Measurements from ENCODE around the gene TRIM2. TPM values are rescaled to one million over a fixed set of nuclear protein-coding genes. Genes with fewer than 3 reads are reported as not detected.

TRIM2 gene
- polyA plus RNA-seq, 1 donor: 105 TPM

DNA sequence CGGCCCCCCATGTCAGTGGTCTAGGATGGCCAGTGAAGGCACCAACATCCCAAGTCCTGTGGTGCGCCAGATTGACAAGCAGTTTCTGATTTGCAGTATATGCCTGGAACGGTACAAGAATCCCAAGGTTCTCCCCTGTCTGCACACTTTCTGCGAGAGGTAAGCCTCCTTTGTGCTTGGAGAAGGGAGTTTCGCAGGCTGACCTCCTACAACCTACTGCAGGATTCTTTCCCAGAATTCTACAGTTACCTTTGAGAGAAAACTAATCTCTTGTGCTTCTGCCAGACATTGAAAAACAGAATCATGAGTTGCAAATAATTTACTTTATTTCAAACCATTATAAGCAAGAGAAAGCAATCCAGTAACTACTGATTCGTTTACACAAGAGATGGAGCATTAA lies 66.1 kb downstream of the TRIM2 start:
- H3K4me1 ChIP-seq (ENCODE audit: control insufficient read depth, insufficient read depth, low read length): peaks cover 22% of the 10 kb centered on the region
- peaks cover 12% of the 10 kb centered on the region for H3K36me3 ChIP-seq (ENCODE audit: control insufficient read depth, insufficient read depth, low read length)
- H3K27ac ChIP-seq (ENCODE audit: low read length): no peak overlapping the region
- H3K27me3 ChIP-seq (ENCODE audit: control insufficient read depth, insufficient read depth, low read length): no peaks in the 10 kb centered on the region
- no peak overlapping the region for H3K4me3 ChIP-seq (ENCODE audit: low read length)
- 100% methylated on average over 3 of the region's 6 CpGs for WGBS (ENCODE audit: insufficient coverage, low lambda C conversion rate)
- DNase-seq: no peak
- no peaks in the 10 kb centered on the region for H3K9me3 ChIP-seq (ENCODE audit: control insufficient read depth, low read depth, low read length)

DNA sequence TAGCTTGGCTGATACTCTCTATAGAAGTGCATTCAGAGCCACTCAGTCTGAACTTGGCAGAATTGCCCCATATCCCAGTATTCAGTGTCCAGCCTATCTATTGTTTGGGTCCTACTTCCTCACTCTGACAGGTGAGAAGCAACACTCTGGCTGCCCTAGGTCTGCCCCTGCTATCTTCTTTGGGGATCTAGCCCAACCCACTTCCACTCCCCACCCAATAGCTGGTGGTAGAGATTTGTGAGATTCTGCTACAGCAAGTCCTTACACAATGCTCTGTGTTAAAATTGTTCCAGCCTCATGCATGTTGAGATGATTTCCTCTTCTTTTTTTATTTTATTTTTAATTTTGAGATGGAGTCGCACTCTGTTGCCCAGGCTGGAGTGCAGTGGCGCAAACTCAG lies 67.6 kb downstream of the TRIM2 start:
- Histone ChIP-seq H3K9me3 (ENCODE audit: control insufficient read depth, low read depth, low read length) (no peaks in the 10 kb centered on the region), H3K4me3 (ENCODE audit: low read length) (no peak overlapping the region), H3K27ac (ENCODE audit: low read length) (no peak overlapping the region), H3K27me3 (ENCODE audit: control insufficient read depth, insufficient read depth, low read length) (no peaks in the 10 kb centered on the region), H3K36me3 (ENCODE audit: control insufficient read depth, insufficient read depth, low read length) (peaks cover 17% of the 10 kb centered on the region), H3K4me1 (ENCODE audit: control insufficient read depth, insufficient read depth, low read length) (peaks cover 30% of the 10 kb centered on the region)
- WGBS (ENCODE audit: insufficient coverage, low lambda C conversion rate): no CpG with 5 or more reads among the region's 2 CpGs
- DNase-seq: no peak

DNA sequence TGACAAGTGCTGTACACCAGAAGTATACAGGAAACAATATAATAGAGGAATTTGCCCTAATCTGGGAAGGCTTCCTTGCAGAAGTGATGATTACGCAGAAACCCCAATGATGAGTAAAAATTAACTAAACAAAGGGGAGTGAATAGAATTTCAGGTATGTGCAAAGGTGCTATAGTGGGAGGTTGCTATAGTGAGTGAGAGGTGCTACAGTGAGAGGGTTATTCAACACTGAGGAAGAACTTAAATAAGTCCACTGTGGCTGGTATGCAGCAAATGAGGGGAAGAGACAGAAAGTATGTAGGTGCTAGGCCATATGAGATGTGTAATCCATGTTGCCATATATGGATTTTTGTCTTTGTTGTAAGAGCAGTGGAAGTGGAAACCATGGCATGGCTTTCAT lies 69.5 kb downstream of the TRIM2 start:
- Histone ChIP-seq H3K4me1 (ENCODE audit: control insufficient read depth, insufficient read depth, low read length) (peaks cover 31% of the 10 kb centered on the region), H3K36me3 (ENCODE audit: control insufficient read depth, insufficient read depth, low read length) (peaks cover 35% of the 10 kb centered on the region), H3K9me3 (ENCODE audit: control insufficient read depth, low read depth, low read length) (no peaks in the 10 kb centered on the region), H3K27ac (ENCODE audit: low read length) (peak overlapping the region; percentile 86), H3K4me3 (ENCODE audit: low read length) (no peak overlapping the region), H3K27me3 (ENCODE audit: control insufficient read depth, insufficient read depth, low read length) (no peaks in the 10 kb centered on the region)
- peak; percentile 8 to 66 for DNase-seq
- WGBS (ENCODE audit: insufficient coverage, low lambda C conversion rate): no CpG with 5 or more reads among the region's 1 CpG

DNA sequence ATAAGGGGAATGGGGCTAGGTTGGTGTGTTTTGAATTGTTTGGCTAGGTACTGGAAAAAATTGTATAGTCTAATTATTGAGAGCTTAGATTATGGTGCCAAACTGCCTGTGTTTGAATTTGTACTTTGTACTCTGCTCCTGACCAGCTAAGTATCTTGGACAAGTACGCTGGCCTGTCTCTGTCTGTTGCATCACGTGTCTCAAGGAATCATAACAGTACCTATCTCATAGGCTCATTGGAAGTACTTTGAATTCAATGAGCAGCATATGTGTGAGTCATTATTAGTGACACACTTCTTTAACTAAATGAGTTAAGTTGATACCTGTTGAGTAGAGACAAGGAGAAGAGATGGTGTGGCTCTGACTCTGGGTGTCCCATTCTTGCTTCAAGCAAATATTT lies 70.7 kb downstream of the TRIM2 start:
- Histone ChIP-seq H3K27ac (ENCODE audit: low read length) (peak overlapping the region; percentile 86), H3K27me3 (ENCODE audit: control insufficient read depth, insufficient read depth, low read length) (no peaks in the 10 kb centered on the region)
- peak; percentile 90 to 96 for DNase-seq

DNA sequence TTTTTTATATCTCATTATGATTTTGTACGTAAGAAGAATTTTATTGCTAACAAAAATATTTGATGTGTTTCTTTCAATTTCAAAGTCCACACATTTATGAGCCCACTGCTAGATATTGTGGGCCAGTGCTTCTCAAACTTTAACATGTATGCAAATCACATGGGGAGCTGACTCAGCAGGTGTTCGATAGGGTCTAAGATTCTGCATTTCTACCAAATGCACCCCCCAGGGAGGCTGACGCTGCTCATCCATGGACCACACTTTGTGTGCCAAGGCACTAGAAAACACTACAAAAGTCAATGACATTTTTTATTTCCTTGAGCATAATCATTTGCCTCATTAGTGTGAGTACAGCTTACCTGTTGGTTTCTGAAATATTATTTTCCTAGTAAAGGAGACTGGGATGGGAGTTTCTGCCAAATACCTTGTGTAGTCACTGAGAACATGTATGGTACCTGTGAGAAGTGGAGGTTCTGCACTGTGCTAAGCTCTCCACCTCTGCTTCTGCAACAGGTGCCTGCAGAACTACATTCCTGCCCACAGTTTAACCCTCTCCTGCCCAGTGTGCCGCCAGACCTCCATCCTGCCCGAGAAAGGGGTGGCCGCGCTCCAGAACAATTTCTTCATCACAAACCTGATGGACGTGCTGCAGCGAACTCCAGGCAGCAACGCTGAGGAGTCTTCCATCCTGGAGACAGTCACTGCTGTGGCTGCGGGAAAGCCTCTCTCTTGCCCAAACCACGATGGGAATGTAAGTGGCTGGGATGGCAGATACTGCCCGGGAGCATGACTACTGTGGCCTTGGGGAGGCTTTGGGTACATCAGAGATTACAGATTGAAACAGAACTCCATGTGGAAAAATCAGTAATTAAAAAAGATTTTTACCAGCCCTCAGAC lies 71.4 kb downstream of the TRIM2 start:
- Histone ChIP-seq H3K27me3 (ENCODE audit: control insufficient read depth, insufficient read depth, low read length) (no peaks in the 10 kb centered on the region), H3K9me3 (ENCODE audit: control insufficient read depth, low read depth, low read length) (no peaks in the 10 kb centered on the region), H3K4me3 (ENCODE audit: low read length) (no peak overlapping the region), H3K36me3 (ENCODE audit: control insufficient read depth, insufficient read depth, low read length) (peaks cover 38% of the 10 kb centered on the region), H3K27ac (ENCODE audit: low read length) (peak overlapping the region; percentile 86), H3K4me1 (ENCODE audit: control insufficient read depth, insufficient read depth, low read length) (peaks cover 31% of the 10 kb centered on the region)
- no peak for DNase-seq
- no CpG with 5 or more reads among the region's 13 CpGs for WGBS (ENCODE audit: insufficient coverage, low lambda C conversion rate)

More for the DNA sequence above, 70.7 kb downstream of the TRIM2 start:
- Histone ChIP-seq H3K9me3 (ENCODE audit: control insufficient read depth, low read depth, low read length) (no peaks in the 10 kb centered on the region), H3K4me1 (ENCODE audit: control insufficient read depth, insufficient read depth, low read length) (peaks cover 31% of the 10 kb centered on the region), H3K36me3 (ENCODE audit: control insufficient read depth, insufficient read depth, low read length) (peaks cover 38% of the 10 kb centered on the region), H3K4me3 (ENCODE audit: low read length) (no peak overlapping the region)
- no CpG with 5 or more reads among the region's 2 CpGs for WGBS (ENCODE audit: insufficient coverage, low lambda C conversion rate)

DNA sequence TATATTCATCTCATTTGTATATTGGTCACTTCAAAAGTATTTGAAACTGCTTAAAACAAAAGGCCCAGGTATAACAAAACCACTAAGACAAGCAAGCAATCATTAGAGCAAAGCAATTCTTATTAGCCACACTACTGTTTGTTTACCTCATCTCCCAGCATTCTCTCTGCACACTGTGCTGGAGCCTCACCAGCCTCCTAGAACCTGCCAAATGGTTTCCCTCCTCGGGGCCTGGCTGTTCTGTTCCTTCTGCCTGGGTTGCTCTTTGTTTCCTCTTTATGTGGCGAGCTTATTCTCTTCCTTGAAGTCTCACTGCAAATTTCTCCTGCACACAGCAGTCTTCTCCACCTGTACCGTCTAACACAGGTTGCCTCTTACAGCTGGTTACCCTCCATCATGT lies 72.7 kb downstream of the TRIM2 start:
- DNase-seq: no peak
- Histone ChIP-seq H3K4me3 (ENCODE audit: low read length) (no peak overlapping the region), H3K27ac (ENCODE audit: low read length) (peak overlapping the region; percentile 86), H3K27me3 (ENCODE audit: control insufficient read depth, insufficient read depth, low read length) (no peaks in the 10 kb centered on the region), H3K36me3 (ENCODE audit: control insufficient read depth, insufficient read depth, low read length) (peaks cover 44% of the 10 kb centered on the region), H3K4me1 (ENCODE audit: control insufficient read depth, insufficient read depth, low read length) (peaks cover 31% of the 10 kb centered on the region), H3K9me3 (ENCODE audit: control insufficient read depth, low read depth, low read length) (no peaks in the 10 kb centered on the region)
- no CpG with 5 or more reads among the region's 3 CpGs for WGBS (ENCODE audit: insufficient coverage, low lambda C conversion rate)

DNA sequence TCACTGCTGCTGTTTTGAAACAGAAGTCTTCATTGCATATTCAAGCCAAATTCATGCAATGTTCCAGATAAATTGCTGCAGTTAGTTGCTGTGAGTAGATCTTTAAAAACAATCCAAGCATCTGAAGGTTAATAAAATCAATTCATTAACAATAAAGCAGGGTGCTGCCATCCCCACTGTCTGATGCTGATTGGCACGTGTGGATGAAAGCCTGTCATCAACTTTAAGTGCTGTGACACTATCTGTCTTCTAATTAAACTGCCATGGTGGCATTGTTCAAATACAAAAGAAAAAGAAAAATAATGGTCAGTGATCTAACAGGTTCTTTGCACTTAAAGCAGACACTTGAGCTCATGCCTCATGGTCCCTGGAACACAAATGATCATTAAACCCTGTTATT lies 77.2 kb downstream of the TRIM2 start:
- H3K4me1 ChIP-seq (ENCODE audit: control insufficient read depth, insufficient read depth, low read length): peaks cover 4% of the 10 kb centered on the region
- DNase-seq: no peak
- no peak overlapping the region for H3K27ac ChIP-seq (ENCODE audit: low read length)
- no peaks in the 10 kb centered on the region for H3K9me3 ChIP-seq (ENCODE audit: control insufficient read depth, low read depth, low read length)
- WGBS (ENCODE audit: insufficient coverage, low lambda C conversion rate): no CpG with 5 or more reads among the region's 1 CpG
- no peaks in the 10 kb centered on the region for H3K27me3 ChIP-seq (ENCODE audit: control insufficient read depth, insufficient read depth, low read length)
- H3K36me3 ChIP-seq (ENCODE audit: control insufficient read depth, insufficient read depth, low read length): peaks cover 48% of the 10 kb centered on the region
- no peak overlapping the region for H3K4me3 ChIP-seq (ENCODE audit: low read length)

DNA sequence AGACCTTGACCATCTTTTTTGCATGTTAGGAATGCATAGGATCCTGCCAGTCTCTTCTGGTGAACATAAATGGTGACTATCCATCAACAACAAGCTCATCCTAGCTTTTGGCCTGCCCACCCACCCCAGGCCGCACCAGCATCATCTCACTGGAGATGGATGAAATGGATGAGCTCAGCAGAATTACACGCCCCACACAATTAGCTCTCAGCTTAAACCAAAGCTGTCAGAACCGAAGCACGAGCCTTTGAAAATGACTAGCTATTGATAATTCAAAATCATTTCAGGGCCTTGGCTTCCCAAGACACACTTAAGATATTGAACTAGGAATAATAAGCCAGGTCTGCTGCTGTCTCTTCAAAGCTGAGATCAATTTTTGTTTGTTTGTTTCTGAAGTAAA lies 77.8 kb downstream of the TRIM2 start:
- peaks cover 46% of the 10 kb centered on the region for H3K36me3 ChIP-seq (ENCODE audit: control insufficient read depth, insufficient read depth, low read length)
- peaks cover 2% of the 10 kb centered on the region for H3K4me1 ChIP-seq (ENCODE audit: control insufficient read depth, insufficient read depth, low read length)
- no CpG with 5 or more reads among the region's 4 CpGs for WGBS (ENCODE audit: insufficient coverage, low lambda C conversion rate)
- H3K4me3 ChIP-seq (ENCODE audit: low read length): no peak overlapping the region
- DNase-seq: no peak
- no peaks in the 10 kb centered on the region for H3K27me3 ChIP-seq (ENCODE audit: control insufficient read depth, insufficient read depth, low read length)
- no peaks in the 10 kb centered on the region for H3K9me3 ChIP-seq (ENCODE audit: control insufficient read depth, low read depth, low read length)
- no peak overlapping the region for H3K27ac ChIP-seq (ENCODE audit: low read length)

DNA sequence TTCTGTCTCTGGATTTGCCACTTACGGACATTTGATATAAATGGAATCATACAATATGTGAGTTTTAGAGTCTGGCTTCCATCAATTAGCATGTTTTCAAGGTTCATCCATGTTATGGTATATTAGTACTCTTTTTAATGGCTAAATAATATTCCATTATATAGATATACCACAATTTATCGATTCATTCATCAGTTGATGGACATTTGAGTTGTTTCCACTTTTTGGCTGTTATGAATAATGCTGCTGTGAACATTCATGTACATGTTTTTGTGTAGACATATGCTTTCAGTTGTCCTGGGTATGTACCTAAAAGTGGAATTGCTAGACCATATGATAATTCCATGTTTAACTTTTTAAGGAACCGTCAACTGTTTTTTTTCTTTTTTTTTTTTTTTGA lies 79.0 kb downstream of the TRIM2 start:
- Histone ChIP-seq H3K27me3 (ENCODE audit: control insufficient read depth, insufficient read depth, low read length) (no peaks in the 10 kb centered on the region), H3K9me3 (ENCODE audit: control insufficient read depth, low read depth, low read length) (peaks cover 3% of the 10 kb centered on the region), H3K4me1 (ENCODE audit: control insufficient read depth, insufficient read depth, low read length) (no peaks in the 10 kb centered on the region), H3K27ac (ENCODE audit: low read length) (no peak overlapping the region), H3K4me3 (ENCODE audit: low read length) (no peak overlapping the region), H3K36me3 (ENCODE audit: control insufficient read depth, insufficient read depth, low read length) (peaks cover 41% of the 10 kb centered on the region)
- no peak for DNase-seq
- WGBS (ENCODE audit: insufficient coverage, low lambda C conversion rate): 100% methylated on average over 1 of the region's 3 CpGs

DNA sequence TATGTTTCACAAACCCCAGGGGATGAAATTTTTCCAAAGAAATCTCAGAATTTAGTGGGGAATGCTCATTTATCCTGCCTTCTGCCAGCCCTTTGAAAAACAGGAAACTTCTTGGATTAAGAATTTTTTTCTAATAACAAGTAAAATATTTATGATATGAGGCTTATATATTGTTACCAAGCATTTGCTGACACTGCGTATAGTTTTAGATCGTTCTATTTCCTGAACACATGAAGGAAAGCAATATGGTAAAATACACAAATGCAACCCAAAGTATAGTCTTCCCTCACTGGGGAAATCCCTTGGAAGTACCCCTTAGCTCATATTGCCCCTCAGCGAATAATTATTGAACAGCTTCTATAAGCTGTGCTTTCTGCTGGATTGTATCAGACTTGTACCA lies 85.9 kb downstream of the TRIM2 start:
- H3K4me3 ChIP-seq (ENCODE audit: low read length): no peak overlapping the region
- no peak overlapping the region for H3K27ac ChIP-seq (ENCODE audit: low read length)
- H3K27me3 ChIP-seq (ENCODE audit: control insufficient read depth, insufficient read depth, low read length): no peaks in the 10 kb centered on the region
- peaks cover 7% of the 10 kb centered on the region for H3K9me3 ChIP-seq (ENCODE audit: control insufficient read depth, low read depth, low read length)
- WGBS (ENCODE audit: insufficient coverage, low lambda C conversion rate): no CpG with 5 or more reads among the region's 3 CpGs
- no peaks in the 10 kb centered on the region for H3K4me1 ChIP-seq (ENCODE audit: control insufficient read depth, insufficient read depth, low read length)
- no peak for DNase-seq
- H3K36me3 ChIP-seq (ENCODE audit: control insufficient read depth, insufficient read depth, low read length): peaks cover 53% of the 10 kb centered on the region

DNA sequence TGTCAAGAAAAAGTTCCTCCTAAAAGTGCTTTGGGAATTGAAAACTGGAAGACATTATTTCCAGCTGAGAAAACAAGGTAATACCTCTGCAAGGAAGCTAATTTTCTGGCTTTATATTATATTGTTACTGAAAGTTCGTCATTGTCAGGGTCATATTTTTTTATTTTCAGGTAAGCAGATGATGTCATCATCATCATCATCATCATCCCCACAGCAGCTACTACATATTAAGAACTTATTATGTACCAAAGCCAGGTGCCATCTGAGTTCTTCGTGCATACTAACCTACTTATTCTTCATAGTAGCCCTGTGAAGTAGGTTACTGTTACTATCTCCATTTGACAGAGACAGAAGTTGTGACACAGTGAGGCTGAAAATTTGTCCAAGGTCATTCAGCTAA lies 87.3 kb downstream of the TRIM2 start:
- Histone ChIP-seq H3K36me3 (ENCODE audit: control insufficient read depth, insufficient read depth, low read length) (peaks cover 64% of the 10 kb centered on the region), H3K4me3 (ENCODE audit: low read length) (no peak overlapping the region), H3K27me3 (ENCODE audit: control insufficient read depth, insufficient read depth, low read length) (no peaks in the 10 kb centered on the region), H3K27ac (ENCODE audit: low read length) (no peak overlapping the region), H3K9me3 (ENCODE audit: control insufficient read depth, low read depth, low read length) (peaks cover 7% of the 10 kb centered on the region), H3K4me1 (ENCODE audit: control insufficient read depth, insufficient read depth, low read length) (peaks cover 5% of the 10 kb centered on the region)
- no CpG with 5 or more reads among the region's 2 CpGs for WGBS (ENCODE audit: insufficient coverage, low lambda C conversion rate)
- no peak for DNase-seq
